Effector memory CD8-positive, alpha-beta T cell (primary cell): Measurements from ENCODE around the gene GNS.

Source experiments
- ATAC-seq: fragments of 150-1000 bp; cut with Tn5 transposase; replicated peaks from 2 replicates; pipeline ENCODE4 v1.10.0; 2021; ENCODE audit warnings: mild to moderate bottlenecking, moderate library complexity
- DNase-seq, 3 experiments: peaks; one replicate each; pipeline ENCODE4 v3.0.0; 2021
- H3K27ac Mint-ChIP-seq, 2 donors: one replicate each; pipeline ENCODE4 v1.8.0; 2022; ENCODE audit warnings: mild to moderate bottlenecking in 2 of 2, mixed read lengths in 2 of 2, moderate library complexity in 2 of 2
- H3K27me3 Mint-ChIP-seq, 2 donors: one replicate each; pipeline ENCODE4 v1.8.0; 2022; ENCODE audit warnings: mixed read lengths in 2 of 2
- H3K36me3 Mint-ChIP-seq: one replicate; pipeline ENCODE4 v1.8.0; 2022; ENCODE audit warnings: mild to moderate bottlenecking, moderate library complexity, mixed read lengths; ENCODE audit not compliant: insufficient read depth
- H3K4me1 Mint-ChIP-seq, 2 donors: one replicate each; pipeline ENCODE4 v1.8.0; 2022; ENCODE audit warnings: low read depth in 2 of 2, mixed read lengths in 2 of 2
- H3K4me3 Mint-ChIP-seq, 2 donors: one replicate each; pipeline ENCODE4 v1.8.0; 2022; ENCODE audit warnings: mild to moderate bottlenecking in 2 of 2, mixed read lengths in 2 of 2, moderate library complexity in 2 of 2
- H3K9me3 Mint-ChIP-seq, 2 donors: one replicate each; pipeline ENCODE4 v1.8.0; 2022; ENCODE audit warnings: mixed read lengths in 2 of 2

The GNS gene

DNA sequence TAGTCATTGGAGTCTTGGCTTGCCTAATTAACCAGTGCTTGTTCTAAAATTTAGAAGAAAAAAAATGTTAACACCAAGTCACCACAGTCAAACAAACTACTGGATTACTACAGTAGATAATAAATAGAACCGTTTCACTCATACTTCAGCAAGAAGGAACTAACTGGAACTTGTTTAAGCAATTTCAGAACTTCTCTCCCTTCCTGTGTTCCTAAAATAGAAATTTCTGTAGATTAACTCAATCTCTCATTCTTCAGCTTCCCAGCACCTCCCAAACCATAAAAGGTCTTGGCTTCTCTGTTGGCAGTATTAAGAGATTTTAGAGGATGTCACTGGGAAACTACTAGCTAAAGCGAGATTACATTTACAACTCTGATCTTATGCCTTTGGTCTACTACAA lies 18.6 kb downstream of the GNS start:
- peak overlapping the region in 1 of 2 donors; percentile 41 for H3K27ac Mint-ChIP-seq
- H3K4me1 Mint-ChIP-seq: peaks cover 0 to 9% of the 10 kb centered on the region in 2 donors
- peaks cover 54% of the 10 kb centered on the region for H3K36me3 Mint-ChIP-seq
- DNase-seq: no peak
- ATAC-seq: no peak
- H3K27me3 Mint-ChIP-seq: no peaks in the 10 kb centered on the region
- H3K9me3 Mint-ChIP-seq: no peaks in the 10 kb centered on the region
- H3K4me3 Mint-ChIP-seq: no peak overlapping the region

DNA sequence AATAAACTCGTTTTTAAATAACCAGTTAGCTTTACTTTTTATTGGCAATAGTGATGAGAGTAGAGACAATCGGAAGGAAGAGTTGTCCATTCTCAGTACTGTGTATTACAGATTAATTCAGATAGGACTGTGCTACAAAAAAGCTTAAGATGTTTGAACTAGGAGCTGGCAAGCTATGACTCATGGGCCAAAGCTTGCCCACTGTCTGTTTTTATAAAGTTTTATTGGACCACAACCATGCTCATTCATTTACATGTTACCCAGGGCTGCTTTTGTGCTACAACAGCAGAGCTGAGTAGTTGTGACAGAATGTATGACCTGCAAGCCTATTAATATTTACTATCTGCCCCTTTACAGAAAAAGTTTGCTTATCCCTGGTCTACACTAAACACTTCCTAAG lies 19.4 kb downstream of the GNS start:
- DNase-seq: no peak
- Mint-ChIP-seq H3K27me3 (no peaks in the 10 kb centered on the region), H3K4me1 (peaks cover 0 to 9% of the 10 kb centered on the region in 2 donors), H3K27ac (no peak overlapping the region), H3K4me3 (no peak overlapping the region), H3K9me3 (no peaks in the 10 kb centered on the region), H3K36me3 (peaks cover 49% of the 10 kb centered on the region)
- ATAC-seq: no peak

DNA sequence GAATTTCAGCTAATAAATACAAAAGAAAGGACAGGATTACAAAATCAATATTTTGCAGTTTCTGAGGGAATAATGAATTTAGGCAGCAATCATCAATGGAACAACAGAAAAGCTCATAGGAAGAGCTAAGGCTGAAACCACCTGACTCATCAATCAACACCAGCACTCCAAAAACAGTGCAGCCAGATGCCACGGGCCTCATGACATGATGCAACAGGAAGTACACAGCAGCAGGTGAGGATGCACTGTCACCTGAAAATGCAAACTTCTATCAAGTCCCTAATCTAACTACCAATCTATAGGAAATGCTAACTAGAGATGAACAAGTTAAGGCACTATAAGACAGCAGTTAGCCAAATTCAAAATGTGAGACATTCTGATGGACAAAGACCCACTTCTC lies 21.7 kb downstream of the GNS start:
- DNase-seq: no peak
- Mint-ChIP-seq H3K27ac (peak overlapping the region in 1 of 2 donors; percentile 38), H3K4me1 (peaks cover 0 to 9% of the 10 kb centered on the region in 2 donors), H3K36me3 (peaks cover 46% of the 10 kb centered on the region), H3K9me3 (no peaks in the 10 kb centered on the region), H3K27me3 (no peaks in the 10 kb centered on the region), H3K4me3 (no peak overlapping the region)
- ATAC-seq: peak; percentile 62

DNA sequence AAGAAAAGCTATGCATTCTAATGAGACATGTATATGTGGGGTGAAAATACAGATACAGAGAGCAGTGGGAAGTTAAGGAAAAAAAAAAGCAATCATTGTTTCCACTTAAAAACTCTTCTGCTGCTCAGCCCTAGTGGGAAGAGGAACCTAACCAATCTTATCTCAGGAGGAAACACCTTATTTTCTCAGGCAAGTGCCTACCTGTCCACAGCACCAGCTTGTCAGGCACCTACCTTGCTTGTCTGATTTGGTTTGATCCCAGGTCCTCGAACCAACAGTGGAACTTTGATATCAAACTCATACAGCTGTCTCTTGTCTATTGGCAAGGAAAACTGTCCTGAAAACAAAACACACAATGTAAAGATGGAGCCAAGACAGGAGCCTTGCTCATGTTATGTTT lies 22.4 kb downstream of the GNS start:
- DNase-seq (no peak), ATAC-seq (no peak)
- H3K4me3 Mint-ChIP-seq: no peak overlapping the region
- H3K36me3 Mint-ChIP-seq: peaks cover 47% of the 10 kb centered on the region
- H3K27ac Mint-ChIP-seq: no peak overlapping the region
- H3K4me1 Mint-ChIP-seq: peaks cover 0 to 9% of the 10 kb centered on the region in 2 donors
- no peaks in the 10 kb centered on the region for H3K27me3 Mint-ChIP-seq
- H3K9me3 Mint-ChIP-seq: no peaks in the 10 kb centered on the region

DNA sequence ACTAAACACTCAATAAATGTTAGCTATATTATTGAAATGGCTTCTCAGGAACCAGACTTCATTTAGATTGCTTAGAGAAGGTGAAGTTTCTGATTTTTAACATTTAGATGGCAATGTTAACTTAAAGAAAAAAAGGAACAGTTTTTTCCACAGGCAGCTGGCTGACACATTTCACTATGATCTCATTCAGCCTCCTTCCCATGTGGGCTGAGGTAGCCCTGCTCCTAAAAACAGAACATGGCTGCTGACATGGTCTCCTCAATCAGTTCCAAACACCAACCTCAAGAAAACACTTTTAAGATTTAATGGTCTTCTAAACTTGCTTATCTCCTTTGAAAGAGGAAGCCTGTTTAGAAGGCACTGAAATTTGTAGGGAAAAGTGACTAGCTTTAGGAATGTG lies 23.8 kb downstream of the GNS start:
- ATAC-seq: no peak
- no peak overlapping the region for H3K27ac Mint-ChIP-seq
- no peak for DNase-seq
- peaks cover 37% of the 10 kb centered on the region for H3K36me3 Mint-ChIP-seq
- H3K27me3 Mint-ChIP-seq: no peaks in the 10 kb centered on the region
- peaks cover 10 to 17% of the 10 kb centered on the region in 2 donors for H3K4me1 Mint-ChIP-seq
- H3K9me3 Mint-ChIP-seq: no peaks in the 10 kb centered on the region
- H3K4me3 Mint-ChIP-seq: no peak overlapping the region

DNA sequence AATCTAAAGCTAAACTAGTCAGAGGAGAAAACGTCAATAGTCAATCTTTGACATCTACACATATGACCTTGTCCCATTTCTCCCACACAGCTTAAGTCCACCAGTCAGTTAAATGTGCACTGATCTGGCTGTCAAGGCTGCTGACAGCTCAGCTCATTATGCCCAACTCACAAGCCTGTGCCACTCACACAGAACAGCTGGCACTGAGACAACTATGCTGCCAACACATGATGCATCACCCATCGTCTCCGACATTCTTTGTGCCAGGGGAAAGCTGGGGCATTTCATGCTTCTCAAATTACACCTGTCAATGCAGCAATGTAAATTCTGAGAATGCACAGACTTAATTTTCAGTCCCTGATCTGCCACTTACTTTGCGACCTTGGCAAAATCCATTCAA lies 25.3 kb downstream of the GNS start:
- H3K9me3 Mint-ChIP-seq: no peaks in the 10 kb centered on the region

DNA sequence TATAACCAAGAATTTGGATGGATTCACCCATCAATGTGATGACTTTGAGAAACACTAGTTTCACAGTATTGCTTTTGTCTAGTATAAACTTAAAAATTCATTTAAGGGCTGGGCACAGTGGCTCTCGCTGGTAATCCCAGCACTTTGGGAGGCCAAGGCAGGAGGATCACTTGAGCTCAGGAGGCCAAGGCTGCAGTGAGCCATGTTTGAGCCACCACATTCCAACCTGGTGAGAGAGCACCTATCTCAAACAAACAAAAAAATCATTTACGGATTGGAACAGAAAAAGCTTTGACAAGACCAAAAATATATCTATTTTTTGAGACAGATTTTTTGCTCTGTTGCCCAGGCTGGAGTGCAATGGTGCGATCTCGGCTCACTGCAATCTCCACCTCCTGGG lies 27.5 kb downstream of the GNS start:
- peaks cover 18% of the 10 kb centered on the region for H3K36me3 Mint-ChIP-seq
- peaks cover 13 to 21% of the 10 kb centered on the region in 2 donors for H3K4me1 Mint-ChIP-seq
- no peak for ATAC-seq
- no peaks in the 10 kb centered on the region for H3K9me3 Mint-ChIP-seq
- peak overlapping the region; percentile 95 to 99 for H3K27ac Mint-ChIP-seq
- DNase-seq: no peak
- H3K4me3 Mint-ChIP-seq: peak overlapping the region in 1 of 2 donors; percentile 31
- no peaks in the 10 kb centered on the region for H3K27me3 Mint-ChIP-seq

More for the DNA sequence above, 25.3 kb downstream of the GNS start:
- Mint-ChIP-seq H3K27me3 (no peaks in the 10 kb centered on the region), H3K27ac (peak overlapping the region in 1 of 2 donors; percentile 27), H3K4me3 (no peak overlapping the region), H3K36me3 (peaks cover 24% of the 10 kb centered on the region), H3K4me1 (peaks cover 17 to 19% of the 10 kb centered on the region in 2 donors)
- no peak for ATAC-seq
- DNase-seq: no peak

DNA sequence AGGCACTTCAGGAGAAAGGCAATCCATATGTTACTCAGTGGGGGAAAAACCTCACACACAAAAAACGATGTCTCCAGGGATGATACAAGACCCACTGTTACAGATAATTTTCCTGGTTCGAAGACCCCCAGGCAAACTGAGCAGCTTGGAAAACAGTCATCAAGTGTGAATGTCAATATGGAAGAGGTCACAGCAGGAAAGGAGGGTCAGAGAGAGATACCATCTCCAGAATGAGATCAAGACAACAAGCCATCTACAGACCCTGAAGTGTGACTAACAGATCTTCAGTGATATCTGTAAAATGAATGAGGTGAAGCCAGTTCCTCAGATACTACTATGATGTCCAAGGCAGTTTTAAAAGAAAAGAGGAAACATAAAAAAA lies 28.6 kb downstream of the GNS start:
- DNase-seq: peak in 1 of 3 experiments; percentile 4
- H3K4me1 Mint-ChIP-seq: peaks cover 13 to 23% of the 10 kb centered on the region in 2 donors
- peak overlapping the region; percentile 95 to 99 for H3K27ac Mint-ChIP-seq
- H3K36me3 Mint-ChIP-seq: peaks cover 15% of the 10 kb centered on the region
- H3K4me3 Mint-ChIP-seq: peak overlapping the region; percentile 55 to 75
- ATAC-seq: peak; percentile 22
- no peaks in the 10 kb centered on the region for H3K27me3 Mint-ChIP-seq
- no peaks in the 10 kb centered on the region for H3K9me3 Mint-ChIP-seq

DNA sequence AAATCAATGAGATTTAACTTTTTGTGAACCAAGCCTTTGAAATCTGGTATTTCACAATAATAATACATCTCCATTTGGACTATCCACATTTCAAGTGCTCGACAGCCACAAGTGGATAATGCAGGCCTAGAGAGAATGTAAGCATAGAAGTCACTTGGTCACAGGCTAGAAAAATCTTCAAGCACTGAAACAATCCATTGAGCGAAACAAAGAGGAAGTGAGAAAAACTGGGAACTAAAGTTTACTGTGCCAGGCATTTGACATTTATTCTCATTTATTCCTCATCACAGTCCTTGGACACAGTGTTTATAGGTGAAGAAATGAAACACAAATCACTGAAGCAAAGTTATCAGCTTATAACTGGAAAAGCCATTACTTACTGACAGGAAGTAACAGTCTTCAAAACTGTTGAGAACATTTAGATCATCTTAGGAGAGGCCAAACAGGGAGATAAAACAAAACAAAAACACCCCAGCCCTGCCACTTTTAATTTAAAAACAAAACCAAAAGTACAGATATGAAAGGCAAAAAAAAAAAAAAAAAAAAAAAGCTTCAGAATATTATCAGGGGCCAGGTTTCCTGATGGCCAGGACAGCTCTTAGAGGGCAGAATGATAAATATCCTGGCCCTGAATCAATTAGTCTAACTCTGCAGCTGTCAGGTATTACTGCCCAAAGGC lies 29.2 kb downstream of the GNS start:
- Mint-ChIP-seq H3K4me3 (peak overlapping the region; percentile 55 to 75), H3K27me3 (no peaks in the 10 kb centered on the region), H3K27ac (peak overlapping the region; percentile 95 to 99), H3K4me1 (peaks cover 13 to 26% of the 10 kb centered on the region in 2 donors), H3K36me3 (peaks cover 15% of the 10 kb centered on the region), H3K9me3 (no peaks in the 10 kb centered on the region)
- DNase-seq (no peak), ATAC-seq (peak; percentile 81)

DNA sequence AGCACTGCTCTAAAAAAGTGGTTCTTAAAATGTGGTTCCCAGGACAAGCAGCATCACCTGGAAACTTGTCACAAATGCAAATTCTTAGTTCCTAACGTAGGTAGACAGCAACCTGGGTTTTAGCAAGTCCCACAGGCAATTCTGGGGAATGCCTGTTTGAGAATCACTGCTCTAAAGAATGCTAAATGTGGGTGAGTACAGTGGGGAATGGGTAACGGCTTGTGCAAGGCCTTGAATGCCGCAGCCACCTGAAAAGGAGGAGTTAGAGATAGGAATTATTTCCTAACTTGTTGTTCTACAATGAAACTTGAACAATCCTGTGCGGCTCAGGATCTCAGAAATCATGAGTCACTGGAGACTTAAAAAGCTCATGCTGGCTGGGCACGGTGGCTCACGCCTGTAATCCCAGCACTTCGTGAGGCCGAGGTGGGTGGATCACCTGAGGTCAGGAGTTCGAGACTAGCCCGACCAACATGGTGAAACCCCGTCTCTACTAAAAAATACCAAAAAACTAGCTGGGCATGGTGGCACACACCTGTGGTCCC lies 34.9 kb downstream of the GNS start:
- H3K4me3 Mint-ChIP-seq: no peak overlapping the region
- H3K27ac Mint-ChIP-seq: peak overlapping the region; percentile 42 to 59
- DNase-seq: no peak
- H3K36me3 Mint-ChIP-seq: peaks cover 20% of the 10 kb centered on the region
- H3K4me1 Mint-ChIP-seq: peaks cover 6 to 16% of the 10 kb centered on the region in 2 donors
- no peaks in the 10 kb centered on the region for H3K27me3 Mint-ChIP-seq
- H3K9me3 Mint-ChIP-seq: no peaks in the 10 kb centered on the region
- no peak for ATAC-seq

DNA sequence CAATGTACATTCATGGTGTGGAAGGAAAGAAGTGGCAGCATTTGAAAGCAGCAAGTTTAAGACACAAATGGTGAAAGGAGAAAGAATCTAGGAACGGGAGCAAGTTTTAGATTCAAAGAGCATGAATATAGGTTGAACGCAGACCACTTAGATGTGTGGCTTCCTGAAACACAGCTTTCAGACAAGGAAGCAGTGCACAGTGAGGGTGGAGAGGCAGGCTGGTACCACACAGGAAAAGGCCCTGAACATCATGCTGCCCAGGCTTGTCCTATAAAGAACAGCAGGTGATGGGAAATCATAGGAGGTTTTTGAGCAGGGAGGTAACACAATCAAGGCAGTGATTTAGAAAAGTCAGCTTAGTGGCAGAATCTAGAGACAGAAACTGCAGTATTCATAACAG lies 35.6 kb downstream of the GNS start:
- H3K4me3 Mint-ChIP-seq: peak overlapping the region in 1 of 2 donors; percentile 50
- peak overlapping the region; percentile 42 to 59 for H3K27ac Mint-ChIP-seq
- H3K36me3 Mint-ChIP-seq: peaks cover 20% of the 10 kb centered on the region
- no peaks in the 10 kb centered on the region for H3K27me3 Mint-ChIP-seq
- ATAC-seq: peak; percentile 67
- no peak for DNase-seq
- H3K4me1 Mint-ChIP-seq: peaks cover 6 to 19% of the 10 kb centered on the region in 2 donors
- no peaks in the 10 kb centered on the region for H3K9me3 Mint-ChIP-seq

DNA sequence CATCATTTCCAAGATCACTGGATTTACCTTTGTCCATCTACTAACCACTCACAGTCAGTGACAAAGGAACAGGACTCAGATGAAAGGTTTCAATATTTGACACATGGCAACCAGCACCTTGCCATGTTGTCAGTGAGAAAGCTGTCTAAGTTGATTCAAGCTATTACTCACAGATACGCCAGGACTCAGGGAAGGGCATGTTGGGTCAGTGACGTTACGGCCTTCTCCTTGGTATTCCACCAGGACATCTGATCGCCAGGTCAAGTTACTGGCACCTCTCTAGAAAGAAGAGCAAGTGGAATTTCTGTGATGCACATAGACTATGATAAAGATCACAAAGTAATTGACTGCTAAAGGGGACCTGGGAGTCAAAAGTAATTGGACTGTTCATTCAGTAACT lies 36.4 kb downstream of the GNS start:
- ATAC-seq (no peak), DNase-seq (no peak)
- H3K27ac Mint-ChIP-seq: no peak overlapping the region
- H3K4me1 Mint-ChIP-seq: peaks cover 6 to 19% of the 10 kb centered on the region in 2 donors
- peaks cover 17% of the 10 kb centered on the region for H3K36me3 Mint-ChIP-seq
- H3K9me3 Mint-ChIP-seq: no peaks in the 10 kb centered on the region
- H3K4me3 Mint-ChIP-seq: no peak overlapping the region
- no peaks in the 10 kb centered on the region for H3K27me3 Mint-ChIP-seq

DNA sequence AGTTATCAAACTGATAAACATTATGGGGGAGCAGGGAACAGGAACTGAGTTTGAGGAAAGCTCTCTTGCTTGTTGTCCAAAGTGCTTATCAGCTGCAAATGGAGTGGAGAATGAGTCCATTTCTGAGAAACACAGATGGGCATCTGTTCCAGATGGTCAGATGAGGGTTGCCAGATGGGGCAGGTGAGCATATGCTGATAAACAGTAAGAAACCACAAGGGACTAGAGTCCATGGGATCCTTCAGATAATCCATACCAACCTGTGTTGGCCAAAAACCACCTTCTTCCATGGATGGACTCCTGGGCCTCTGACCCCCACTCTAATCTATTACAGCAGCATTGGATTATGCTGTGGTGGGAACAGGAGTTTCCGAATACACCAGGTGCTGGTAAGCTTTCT lies 38.3 kb downstream of the GNS start:
- DNase-seq: no peak
- Mint-ChIP-seq H3K9me3 (no peaks in the 10 kb centered on the region), H3K4me1 (peaks cover 14 to 24% of the 10 kb centered on the region in 2 donors), H3K4me3 (no peak overlapping the region), H3K27ac (no peak overlapping the region), H3K27me3 (no peaks in the 10 kb centered on the region), H3K36me3 (peaks cover 22% of the 10 kb centered on the region)
- no peak for ATAC-seq

DNA sequence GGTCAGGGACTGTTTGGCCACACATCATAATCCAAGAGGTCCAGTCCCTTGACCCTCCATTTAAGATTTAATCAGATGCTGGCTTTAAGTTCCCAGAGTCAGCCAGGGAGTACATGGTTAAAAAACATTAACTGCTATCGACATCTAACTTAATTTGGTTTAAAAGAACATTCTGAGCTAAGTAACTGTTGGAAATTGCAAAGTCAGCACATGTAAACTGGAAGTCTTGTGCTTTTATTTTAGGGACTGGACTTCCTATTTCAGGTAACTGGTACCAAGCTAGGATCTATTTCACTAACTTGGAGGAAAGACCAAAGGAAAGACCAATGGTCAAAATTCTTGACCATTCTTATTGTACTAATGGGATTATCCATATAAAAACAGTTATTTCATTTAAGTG lies 40.6 kb downstream of the GNS start:
- H3K4me3 Mint-ChIP-seq: no peak overlapping the region
- DNase-seq: no peak
- no peaks in the 10 kb centered on the region for H3K27me3 Mint-ChIP-seq
- no peak overlapping the region for H3K27ac Mint-ChIP-seq
- H3K9me3 Mint-ChIP-seq: no peaks in the 10 kb centered on the region
- ATAC-seq: no peak
- peaks cover 22 to 32% of the 10 kb centered on the region in 2 donors for H3K4me1 Mint-ChIP-seq
- peaks cover 18% of the 10 kb centered on the region for H3K36me3 Mint-ChIP-seq
